ES-I3 (cell line): Measurements from ENCODE around the gene UBQLN2.
"Not testable (repeated sequence)": the region's sequence is repeated elsewhere in the genome, so short reads cannot be mapped to it uniquely, and the experiment has no call there.

ENCODE experiments used
- H3K36me3 ChIP-seq: 2 replicates; pipeline ENCODE4 v1.6.1; 2013; ENCODE audit warnings: mild to moderate bottlenecking, low read length, control low read depth, moderate library complexity; ENCODE audit not compliant: insufficient read depth
- H3K4me1 ChIP-seq: 2 replicates; pipeline ENCODE4 v1.6.1; 2013; ENCODE audit warnings: mild to moderate bottlenecking, control low read depth, low read length; ENCODE audit not compliant: insufficient read depth
- H3K9ac ChIP-seq: 2 replicates; pipeline ENCODE4 v1.6.1; 2013; ENCODE audit warnings: low read depth, mild to moderate bottlenecking, low read length, moderate library complexity
- H3K9me3 ChIP-seq: 2 replicates; pipeline ENCODE4 v1.6.1; 2013; ENCODE audit warnings: mild to moderate bottlenecking, low read length, moderate library complexity; ENCODE audit not compliant: control insufficient read depth, insufficient read depth

UBQLN2 gene

GRCh38 chrX:56588397-56589188, 25.2 kb downstream of the UBQLN2 start:
- H3K9me3 ChIP-seq, result no peaks in the 10 kb centered on the region; the same call in 1 of the 2 replicates
- no peak overlapping the region for H3K9ac ChIP-seq
- H3K36me3 ChIP-seq, result no peaks in the 10 kb centered on the region
- no peaks in the 10 kb centered on the region for H3K4me1 ChIP-seq

GRCh38 chrX:56591830-56592229, 28.4 kb downstream of the UBQLN2 start:
- H3K9ac ChIP-seq, H3K36me3 ChIP-seq, H3K9me3 ChIP-seq, H3K4me1 ChIP-seq: not testable (repeated sequence)

GRCh38 chrX:56600141-56600540, 36.7 kb downstream of the UBQLN2 start:
- Histone ChIP-seq H3K4me1 (peaks cover 5% of the 10 kb centered on the region; the same call in 1 of the 2 replicates), H3K9me3 (no peaks in the 10 kb centered on the region), H3K9ac (no peak overlapping the region), H3K36me3 (no peaks in the 10 kb centered on the region)

- no peaks in the 10 kb centered on the region for H3K36me3 ChIP-seq
- H3K9me3 ChIP-seq, result no peaks in the 10 kb centered on the region
- H3K9ac ChIP-seq, result no peak overlapping the region
- peaks cover 5% of the 10 kb centered on the region; the same call in 1 of the 2 replicates for H3K4me1 ChIP-seq
These were observed 37.6 kb downstream of the UBQLN2 start for GRCh38 chrX:56600987-56601386.

GRCh38 chrX:56615282-56615681, 51.9 kb downstream of the UBQLN2 start:
- Histone ChIP-seq H3K36me3 (no peaks in the 10 kb centered on the region), H3K9me3 (no peaks in the 10 kb centered on the region), H3K4me1 (peaks cover 11% of the 10 kb centered on the region; the same call in 1 of the 2 replicates), H3K9ac (no peak overlapping the region)
